Lower leg skin (tissue), 3 donors: ENCODE results near the gene EGLN1.

Source experiments
- CTCF ChIP-seq, 3 donors: fragments of 450-650 bp; IDR thresholded peaks; one replicate each; pipeline ENCODE4 v1.5.1; 2016; ENCODE audit warnings: antibody characterized with exemption in 3 of 3, mild to moderate bottlenecking in 3 of 3, moderate library complexity in 2 of 3
- POLR2A ChIP-seq, 2 donors: fragments of 450-650 bp; IDR thresholded peaks; one replicate each; pipeline ENCODE4 v1.6.1; 2016 to 2017; ENCODE audit warnings: antibody characterized with exemption in 2 of 2, mild to moderate bottlenecking in 1 of 2, moderate library complexity in 1 of 2

GRCh38 chr1:231460614-231461013 is 38.5 kb upstream of the EGLN1 start:
- no peak for TF ChIP-seq CTCF (IDR thresholded peaks at IDR 0.05)
- TF ChIP-seq POLR2A (IDR thresholded peaks at IDR 0.05) = no peak
